ENCODE results near the gene FIGLA. TPM values are rescaled to one million over a fixed set of nuclear protein-coding genes. Genes with fewer than 3 reads are reported as not detected.

FIGLA gene
- total RNA-seq, 1 experiment from 2014 or later = not detected

GRCh38 chr2:70757966-70758365, 32.5 kb downstream of the FIGLA start (continued):
- TF ChIP-seq ZBTB33 (IDR thresholded peaks at IDR 0.05; ENCODE audit: extremely low read depth, insufficient replicate concordance, low read length) (no peak), POLR2AphosphoS5 (IDR thresholded peaks at IDR 0.05; ENCODE audit: low read depth, low read length) (no peak), CEBPB (IDR thresholded peaks at IDR 0.05; ENCODE audit: low read depth) (no peak), YY1 (IDR thresholded peaks at IDR 0.05; ENCODE audit: extremely low read depth, insufficient replicate concordance, low read depth, low read length) (no peak), ZFX (IDR thresholded peaks at IDR 0.05) (no peak), SP1 (IDR thresholded peaks at IDR 0.05; ENCODE audit: low read depth) (no peak), ZNF274 (IDR thresholded peaks at IDR 0.05; ENCODE audit: low read depth, low read length) (no peak), CTCF (IDR thresholded peaks at IDR 0.05 in 2 of 3, conservative IDR thresholded peaks at IDR 0.05 in 1 of 3; ENCODE audit: borderline replicate concordance in 1 of 3, insufficient read depth in 1 of 3, low read depth in 2 of 3, low read length in 2 of 3) (no peak)

- CTCF ChIA-PET = no interaction called here
- no peaks in the 10 kb centered on the region for H3K9me2 ChIP-seq (ENCODE audit: insufficient read depth)
- no TSS peak for BruUV-seq (replicated peaks)
Observed at GRCh38 chr2:70757360-70757759, 33.1 kb downstream of the FIGLA start.

More at GRCh38 chr2:70757360-70757759, 33.1 kb downstream of the FIGLA start:
- no peaks in the 10 kb centered on the region for H3K79me2 ChIP-seq (ENCODE audit: insufficient read depth, low read length)
- no peaks in the 10 kb centered on the region for H3K36me3 ChIP-seq (ENCODE audit: control insufficient read depth in 1 of 2, insufficient read depth in 2 of 2, low read length in 2 of 2)
- no peak overlapping the region for H3K27ac ChIP-seq (ENCODE audit: low read depth, low read length)
- H3K9ac ChIP-seq (ENCODE audit: low read length) = no peak overlapping the region
- no peak for DNase-seq (ENCODE audit: low read depth, low spot score)
- TF ChIP-seq RAD21 (IDR thresholded peaks at IDR 0.05; ENCODE audit: low read depth) (no peak), POLR2A (IDR thresholded peaks at IDR 0.05; ENCODE audit: borderline replicate concordance, extremely low read depth, insufficient read depth, insufficient read length) (no peak), CBX3 (IDR thresholded peaks at IDR 0.05; ENCODE audit: low read depth) (no peak), EGR1 (IDR thresholded peaks at IDR 0.05; ENCODE audit: low read depth) (no peak), SP1 (IDR thresholded peaks at IDR 0.05; ENCODE audit: low read depth) (no peak), REST (IDR thresholded peaks at IDR 0.05; ENCODE audit: low read depth) (no peak), POLR2AphosphoS5 (IDR thresholded peaks at IDR 0.05; ENCODE audit: low read depth, low read length) (no peak)
- no peaks in the 10 kb centered on the region for H3K9me3 ChIP-seq (ENCODE audit: control insufficient read depth in 1 of 2, insufficient read depth in 1 of 2, low read depth in 1 of 2, low read length in 2 of 2)
- no peak overlapping the region for H2AFZ ChIP-seq (ENCODE audit: low read depth, low read length, poor library complexity, severe bottlenecking)
- no peaks in the 10 kb centered on the region for H4K20me1 ChIP-seq (ENCODE audit: insufficient read depth)
- ChIA-PET POLR2A (no interaction called here), RAD21 (ENCODE audit: low non-redundant PET in 1 of 2, low total read pairs in 2 of 2, uncharacterized antibody in 2 of 2, unreplicated experiment in 2 of 2) (no interaction called here)
- no peaks in the 10 kb centered on the region for H3K4me1 ChIP-seq (ENCODE audit: control insufficient read depth in 1 of 2, insufficient read depth in 2 of 2, low read length in 2 of 2)
- H3K4me3 ChIP-seq (replicated peaks in 1 of 2; ENCODE audit: low read depth in 1 of 2, low read length in 2 of 2) = no peak overlapping the region
- intact Hi-C loops (cut with micrococcal nuclease) = no loop called here
- peaks cover 4% of the 10 kb centered on the region; the same call in 1 of the 2 replicates for H3K27me3 ChIP-seq (ENCODE audit: insufficient read depth, low read length)
- H3K4me2 ChIP-seq (ENCODE audit: low read length) = no peak overlapping the region
- no peak for ATAC-seq
